Epithelial cell of proximal tubule (primary cell): ENCODE results near the gene GRK6. TPM values are rescaled to one million over a fixed set of nuclear protein-coding genes. Genes with fewer than 3 reads are reported as not detected.

Experiments
- DNase-seq: peaks from one replicate; pipeline ENCODE4 v3.0.0-alpha.2; 2011; ENCODE audit warnings: low read depth
- H3K4me3 ChIP-seq: 2 replicates; pipeline ENCODE4 v1.5.1; 2011; ENCODE audit warnings: low read depth, mild to moderate bottlenecking, low read length
- total RNA-seq: library from RNA; depleted of rRNA; stranded (reverse); fragments of >200 nt; gene quantifications from 2 replicates; pipeline ENCODE4 v1.2.3, GENCODE V29; 2015
- TF ChIP-seq, protein P1 (sequence below): conservative IDR thresholded peaks from 2 replicates; pipeline ENCODE4 v1.5.1; 2012; ENCODE audit warnings: low read depth, mild to moderate bottlenecking, low read length

The GRK6 gene
- total RNA-seq, 1 donor from 2014 or later: 95.8 TPM

GRCh38 chr5:177455661-177456590 lies 29.4 kb downstream of the GRK6 start:
- TF ChIP-seq, protein P1, sequence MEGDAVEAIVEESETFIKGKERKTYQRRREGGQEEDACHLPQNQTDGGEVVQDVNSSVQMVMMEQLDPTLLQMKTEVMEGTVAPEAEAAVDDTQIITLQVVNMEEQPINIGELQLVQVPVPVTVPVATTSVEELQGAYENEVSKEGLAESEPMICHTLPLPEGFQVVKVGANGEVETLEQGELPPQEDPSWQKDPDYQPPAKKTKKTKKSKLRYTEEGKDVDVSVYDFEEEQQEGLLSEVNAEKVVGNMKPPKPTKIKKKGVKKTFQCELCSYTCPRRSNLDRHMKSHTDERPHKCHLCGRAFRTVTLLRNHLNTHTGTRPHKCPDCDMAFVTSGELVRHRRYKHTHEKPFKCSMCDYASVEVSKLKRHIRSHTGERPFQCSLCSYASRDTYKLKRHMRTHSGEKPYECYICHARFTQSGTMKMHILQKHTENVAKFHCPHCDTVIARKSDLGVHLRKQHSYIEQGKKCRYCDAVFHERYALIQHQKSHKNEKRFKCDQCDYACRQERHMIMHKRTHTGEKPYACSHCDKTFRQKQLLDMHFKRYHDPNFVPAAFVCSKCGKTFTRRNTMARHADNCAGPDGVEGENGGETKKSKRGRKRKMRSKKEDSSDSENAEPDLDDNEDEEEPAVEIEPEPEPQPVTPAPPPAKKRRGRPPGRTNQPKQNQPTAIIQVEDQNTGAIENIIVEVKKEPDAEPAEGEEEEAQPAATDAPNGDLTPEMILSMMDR: peak; percentile 90
- peak overlapping the region; percentile 69 for H3K4me3 ChIP-seq
- peak; percentile 38 for DNase-seq

GRCh38 chr5:177456591-177456964 lies 30.1 kb downstream of the GRK6 start:
- H3K4me3 ChIP-seq: no peak overlapping the region
- TF ChIP-seq, protein P1: no peak

DNA sequence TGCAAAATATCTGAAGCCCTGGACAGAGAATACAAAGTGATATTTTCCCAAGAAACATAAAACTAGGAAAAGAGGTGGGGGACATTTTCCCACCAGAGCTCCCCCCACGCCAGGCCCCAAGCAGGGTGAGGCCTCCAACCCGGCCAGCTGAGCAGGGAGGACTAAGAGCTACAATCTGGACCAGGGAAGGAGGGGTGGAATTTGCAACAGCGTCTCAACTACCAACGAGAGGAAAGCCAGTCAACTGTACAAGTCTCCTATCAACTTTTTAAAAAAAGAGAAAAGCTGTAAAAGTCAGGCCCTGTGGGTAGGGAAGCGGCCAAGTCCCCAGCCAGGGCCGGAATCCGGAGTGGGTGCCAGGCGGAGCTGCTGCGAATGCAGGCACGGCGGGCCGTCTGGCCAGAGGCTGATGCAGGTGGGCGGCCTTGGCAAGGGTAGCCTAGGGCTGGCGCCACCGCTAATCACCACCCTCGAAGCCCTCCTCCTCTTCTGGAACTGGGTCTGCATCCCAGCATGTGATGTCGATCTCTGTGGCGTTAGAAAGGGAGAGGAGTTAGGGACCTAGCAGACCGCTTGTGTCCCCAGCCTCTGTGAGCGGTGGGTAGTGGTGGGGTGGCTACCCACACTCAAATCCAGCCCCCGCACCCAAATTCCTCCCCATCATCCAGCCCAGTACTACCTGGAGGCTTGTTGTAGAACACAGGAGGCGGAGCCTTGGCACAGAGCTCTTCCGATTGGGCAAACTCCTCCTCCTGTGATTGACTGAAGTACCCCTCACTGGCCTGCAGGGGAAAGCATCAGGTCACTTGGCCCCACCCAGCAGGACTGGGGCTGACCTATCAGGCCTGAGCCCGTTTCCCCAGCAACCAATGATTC lies 30.7 kb downstream of the GRK6 start:
- TF ChIP-seq, protein P1: peak; percentile 59
- H3K4me3 ChIP-seq: no peak overlapping the region
- DNase-seq: peak; percentile 75

More at GRCh38 chr5:177456591-177456964, 30.1 kb downstream of the GRK6 start:
- no peak for DNase-seq

DNA sequence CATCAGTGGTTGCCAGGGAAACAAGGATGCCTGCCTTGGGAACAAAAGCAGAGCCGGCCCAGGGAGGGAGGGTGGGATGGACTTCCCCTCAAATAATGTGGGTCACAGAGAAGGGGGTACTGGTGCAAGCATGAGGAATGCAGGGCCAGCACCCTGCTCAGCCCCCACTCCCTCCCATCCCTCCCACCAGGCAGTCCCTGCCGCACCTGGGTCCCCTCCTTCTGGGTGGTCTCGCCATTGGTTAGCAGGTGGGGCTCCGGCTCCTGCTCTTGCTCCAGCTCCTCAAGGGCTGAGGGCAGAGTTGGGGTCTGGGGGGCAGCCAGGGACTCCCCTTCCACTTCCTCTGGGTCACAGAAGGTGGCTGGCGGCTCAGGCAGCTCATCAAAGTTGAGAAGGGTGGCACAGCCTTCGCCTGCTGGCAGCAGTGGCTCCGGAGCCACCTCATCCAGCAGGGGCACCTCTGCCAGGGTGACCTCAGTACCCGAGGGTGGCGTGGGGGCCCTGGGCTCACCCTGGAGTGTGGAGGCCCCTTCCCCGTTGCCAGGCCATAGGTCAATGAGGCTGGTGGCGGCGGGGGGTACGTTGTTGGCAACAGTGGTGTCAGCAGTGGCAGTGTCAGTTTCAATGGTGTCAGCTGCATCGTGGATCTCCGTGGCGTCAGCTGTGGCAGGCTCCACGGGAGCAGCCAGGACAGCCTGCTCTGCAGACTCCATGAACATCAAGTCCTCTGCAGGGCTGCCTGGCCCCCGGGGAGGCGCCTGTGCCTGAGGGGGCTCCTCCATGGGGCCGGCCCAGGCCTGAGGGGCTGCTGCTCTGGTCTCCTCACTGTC lies 31.6 kb downstream of the GRK6 start:
- no peak overlapping the region for H3K4me3 ChIP-seq
- DNase-seq: no peak
- TF ChIP-seq, protein P1: no peak

DNA sequence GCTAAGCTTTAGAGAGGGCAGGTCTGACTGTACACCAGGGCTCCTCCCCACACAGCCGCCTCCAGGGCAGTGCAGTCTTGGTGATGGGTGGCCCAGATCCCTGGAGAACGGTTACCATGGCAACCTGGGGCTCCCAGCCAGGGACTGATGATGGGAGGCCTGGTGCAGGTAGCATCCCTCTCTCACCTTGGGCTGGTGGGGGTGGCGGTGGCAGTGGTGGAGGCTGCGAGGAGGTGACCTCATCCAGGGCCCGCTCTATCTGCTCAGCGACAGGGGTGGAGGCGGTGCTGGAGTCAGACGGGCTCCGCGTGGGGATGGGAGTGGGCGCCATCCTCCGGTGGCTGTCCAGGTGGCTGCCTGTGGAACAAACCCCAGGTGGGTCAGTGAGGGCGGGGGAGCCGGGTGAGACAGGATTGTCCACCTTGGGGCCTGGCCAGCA lies 32.5 kb downstream of the GRK6 start:
- no peak overlapping the region for H3K4me3 ChIP-seq
- no peak for DNase-seq
- TF ChIP-seq, protein P1: no peak

DNA sequence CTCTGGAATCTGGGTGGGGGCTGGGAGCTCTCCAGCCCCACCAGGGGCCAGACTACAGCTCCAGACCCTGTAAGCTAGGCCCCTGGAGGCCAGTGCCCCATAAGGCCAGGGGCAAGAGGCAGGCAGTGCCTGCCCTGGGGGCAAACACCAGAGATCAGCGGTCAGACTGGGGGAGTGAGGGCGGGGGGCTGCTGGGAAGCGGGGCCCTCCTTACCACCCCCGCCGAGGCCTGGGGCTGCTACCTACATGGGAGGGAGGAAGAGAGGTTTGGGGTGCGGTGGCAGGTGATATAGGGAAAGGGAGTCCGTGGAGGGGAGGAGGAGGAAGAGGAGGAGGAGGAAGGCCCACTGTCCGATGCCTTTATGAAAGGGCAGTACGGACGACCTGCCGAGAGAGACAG lies 32.9 kb downstream of the GRK6 start:
- DNase-seq: no peak
- TF ChIP-seq, protein P1: no peak
- H3K4me3 ChIP-seq: no peak overlapping the region
